M059J (cell line): ENCODE data around the gene DMRT1. TPM values are rescaled to one million over a fixed set of nuclear protein-coding genes. Genes with fewer than 3 reads are reported as not detected.

ENCODE experiments used
- DNase-seq: peaks from one replicate; pipeline ENCODE4 v3.0.0-alpha.2; 2012; ENCODE audit warnings: low read depth
- total RNA-seq: library from RNA; depleted of rRNA; stranded (reverse); fragments of >200 nt; shearing (Covaris generic); gene quantifications from 2 replicates; pipeline ENCODE4 v1.2.3, GENCODE V29; 2014

Gene DMRT1
- total RNA-seq, 1 experiment from 2014 or later: not detected

DNA sequence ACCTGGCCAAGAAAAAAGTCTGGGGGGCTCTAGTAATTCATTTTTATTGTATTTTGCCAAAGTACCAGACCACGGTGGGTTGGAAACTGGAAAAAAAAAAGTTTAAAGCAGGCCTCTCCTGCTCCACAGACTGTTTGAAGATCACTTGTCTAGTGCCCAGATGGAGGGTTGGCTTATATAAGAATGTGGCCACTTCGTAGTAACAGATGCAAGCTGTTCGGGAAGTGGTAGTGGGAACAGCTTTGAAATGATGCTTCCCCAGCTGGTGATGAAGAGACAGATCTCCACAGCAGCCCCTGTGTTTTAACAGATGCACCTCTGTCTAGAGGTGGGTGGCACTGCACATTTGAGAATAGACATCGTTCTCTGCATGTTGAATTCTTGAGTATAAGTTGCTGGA lies 80.7 kb downstream of the DMRT1 start:
- DNase-seq: no peak

GRCh38 chr9:922731-923130 lies 81.2 kb downstream of the DMRT1 start:
- DNase-seq: no peak

GRCh38 chr9:926976-927375 lies 85.5 kb downstream of the DMRT1 start:
- no peak for DNase-seq

DNA sequence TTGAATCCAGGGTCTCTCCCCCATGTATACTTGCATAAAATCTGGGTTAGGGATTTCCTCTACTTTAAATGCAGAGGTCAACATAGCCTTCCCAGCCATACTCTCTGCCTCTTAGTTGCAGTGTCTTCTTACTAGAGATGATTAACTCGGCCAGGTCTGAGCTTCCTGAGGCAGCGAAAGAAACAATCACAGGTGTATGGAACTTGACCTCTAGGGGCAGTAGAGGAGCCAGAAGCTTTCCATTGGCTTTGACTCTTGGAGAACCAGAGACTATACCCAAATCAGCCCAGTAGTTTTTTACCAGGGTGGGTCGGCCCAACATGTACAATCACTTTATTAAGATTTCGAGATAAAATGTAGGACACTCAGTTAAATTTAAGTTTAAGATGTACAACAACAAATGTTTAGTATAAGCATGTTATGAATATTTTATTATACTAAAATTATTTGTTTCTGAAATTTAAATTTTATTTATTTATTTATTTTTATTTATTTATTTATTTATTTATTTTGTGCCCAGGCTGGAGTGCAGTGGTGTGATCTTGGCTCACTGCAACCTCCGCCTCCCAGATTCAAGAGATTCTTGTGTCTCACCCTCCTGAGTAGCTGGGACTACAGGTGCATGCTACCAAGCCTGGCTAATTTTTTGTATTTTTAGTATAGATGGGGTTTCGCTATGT lies 87.0 kb downstream of the DMRT1 start:
- peak; percentile 23 for DNase-seq

- no peak for DNase-seq
These were observed 88.2 kb downstream of the DMRT1 start for GRCh38 chr9:929719-930118.

- DNase-seq: no peak
These were observed 91.9 kb downstream of the DMRT1 start for GRCh38 chr9:933356-933755.

GRCh38 chr9:935348-935965 lies 94.0 kb downstream of the DMRT1 start:
- DNase-seq: peak; percentile 90

DNA sequence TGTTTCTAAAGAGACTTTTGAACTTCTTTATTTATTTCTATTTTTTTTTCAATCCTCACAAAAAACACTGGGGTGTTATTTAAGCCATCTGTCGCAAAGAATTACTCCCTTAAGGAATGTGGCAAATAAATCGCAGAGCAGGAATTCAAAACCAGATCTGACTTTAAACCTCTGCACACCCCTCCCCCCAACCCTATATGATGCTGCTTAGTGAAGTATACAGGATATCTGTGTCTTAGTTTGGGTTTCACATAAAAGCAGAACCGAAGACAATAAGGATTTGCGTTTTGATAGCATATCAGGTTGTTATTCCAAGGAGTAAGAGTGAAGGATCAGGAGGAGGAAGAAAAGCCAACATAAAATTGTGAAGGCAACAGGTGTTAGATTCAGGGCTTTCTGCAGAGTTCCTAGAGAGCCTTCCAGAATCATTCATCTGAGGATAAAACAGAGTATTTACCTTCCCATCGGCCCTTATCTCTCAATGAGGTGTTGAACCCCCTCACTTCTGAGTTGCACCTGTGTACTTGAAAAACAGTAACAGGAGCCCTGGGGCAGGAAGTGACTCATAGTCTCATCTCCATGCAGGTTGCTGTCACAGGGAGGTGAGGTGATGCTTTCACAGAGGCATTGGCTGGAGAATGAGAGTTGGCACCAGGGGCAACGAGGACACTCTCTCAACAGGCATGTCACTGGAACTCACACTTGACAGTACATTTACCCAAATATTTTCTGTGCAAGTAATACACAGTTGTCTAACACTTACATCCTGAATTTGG lies 101.5 kb downstream of the DMRT1 start:
- DNase-seq: no peak

DNA sequence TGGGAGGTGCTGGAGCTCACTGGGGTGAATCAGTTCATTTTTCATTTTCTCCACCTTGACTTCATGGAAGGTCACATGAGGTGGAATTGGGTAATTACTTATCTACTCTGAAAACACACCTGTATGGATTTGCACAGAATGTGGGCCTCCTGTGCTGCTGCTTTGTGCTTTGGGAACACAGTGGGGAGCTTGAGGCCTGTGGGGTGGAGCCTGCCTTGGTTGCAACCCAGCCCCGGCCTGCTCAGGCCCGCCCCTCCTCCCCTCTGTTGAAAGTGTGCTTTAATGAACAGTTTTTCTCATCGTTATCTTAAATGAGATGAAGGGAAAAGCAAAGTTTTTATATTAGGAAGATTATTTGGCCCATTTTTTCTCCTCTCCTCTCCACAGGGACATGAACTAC lies 106.5 kb downstream of the DMRT1 start:
- no peak for DNase-seq

DNA sequence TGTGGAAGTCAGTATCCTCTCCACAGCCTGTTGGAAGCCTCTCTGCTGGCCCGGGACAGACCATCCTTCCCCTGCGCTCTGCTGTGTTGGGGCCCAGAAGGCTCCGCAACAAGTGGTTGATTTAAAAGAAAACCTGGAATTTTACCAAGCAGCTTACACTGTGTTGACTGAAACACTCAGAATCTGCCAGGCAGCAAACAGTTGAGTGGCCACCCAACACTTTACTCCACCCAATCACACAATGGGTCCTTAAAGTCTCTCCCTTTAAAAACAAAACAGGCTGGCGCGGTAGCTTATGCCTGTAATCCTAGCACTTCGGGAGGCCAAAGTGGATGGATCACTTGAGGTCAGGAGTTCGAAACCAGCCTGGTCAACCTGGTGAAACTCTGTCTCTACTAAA lies 107.0 kb downstream of the DMRT1 start:
- DNase-seq: no peak

- no peak for DNase-seq
These were observed 108.6 kb downstream of the DMRT1 start for GRCh38 chr9:950139-950538.

DNA sequence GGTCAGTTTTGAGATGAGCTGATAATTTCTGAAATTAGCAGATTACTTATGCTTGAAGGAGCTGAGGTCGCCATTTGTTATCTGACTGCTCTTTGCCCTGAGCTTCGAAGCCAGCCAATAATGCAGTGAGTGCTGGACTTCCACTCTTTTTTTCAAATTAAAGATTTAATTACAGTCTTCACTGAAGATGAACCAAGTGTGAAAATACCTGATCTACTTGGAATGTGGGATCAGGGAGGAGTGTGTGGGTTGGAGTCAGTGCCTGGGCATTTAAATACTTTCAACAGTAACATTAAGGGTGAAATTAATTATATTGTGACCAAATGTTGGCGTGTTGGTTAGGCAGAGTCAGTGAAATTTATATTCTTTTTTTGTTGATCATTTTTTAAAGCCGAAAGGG lies 111.0 kb downstream of the DMRT1 start:
- DNase-seq: no peak

- DNase-seq: no peak
These were observed 117.6 kb downstream of the DMRT1 start for GRCh38 chr9:959105-959504.

GRCh38 chr9:959914-960313 lies 118.4 kb downstream of the DMRT1 start:
- no peak for DNase-seq

GRCh38 chr9:962023-962422 lies 120.5 kb downstream of the DMRT1 start:
- peak; percentile 73 for DNase-seq

DNA sequence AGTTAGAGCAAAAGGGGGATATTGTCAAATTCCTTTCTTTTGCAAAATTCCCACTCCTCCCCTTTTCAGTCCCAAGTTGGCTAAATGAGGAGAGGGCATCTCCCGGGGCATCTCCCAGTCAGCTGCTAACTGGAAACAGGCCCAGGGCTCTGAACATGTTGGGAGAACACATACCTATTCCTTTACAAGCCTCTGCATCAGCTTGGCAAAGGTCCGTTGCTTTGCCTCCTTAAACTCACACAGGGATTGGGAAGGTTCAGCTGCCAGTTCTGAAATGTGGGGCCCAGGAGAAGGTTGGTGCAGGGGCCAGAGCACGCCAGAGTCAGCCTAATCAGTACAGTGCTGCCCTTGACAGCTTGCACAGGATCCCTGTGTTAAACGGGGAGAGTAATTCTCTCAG lies 124.0 kb downstream of the DMRT1 start:
- no peak for DNase-seq

DNA sequence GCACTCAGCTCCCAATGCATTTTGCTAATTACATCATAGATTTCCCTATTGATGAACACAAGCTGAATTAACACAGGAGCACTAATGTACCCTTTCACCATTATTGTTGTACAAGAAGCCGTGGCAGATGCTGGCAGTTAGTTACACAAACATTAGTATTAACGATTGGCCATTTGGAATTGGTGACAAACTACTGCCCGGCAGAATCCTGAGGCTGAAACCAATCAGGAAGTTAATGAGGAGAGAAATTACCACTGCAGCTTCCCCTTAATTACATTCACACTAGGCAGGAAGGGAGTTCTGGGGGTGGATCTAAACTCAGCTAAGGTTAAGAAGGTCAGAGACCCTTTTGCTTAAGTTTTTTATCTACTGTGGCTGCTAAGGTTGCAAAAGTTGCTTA lies 125.4 kb downstream of the DMRT1 start:
- DNase-seq: no peak

GRCh38 chr9:967436-967835 lies 125.9 kb downstream of the DMRT1 start:
- DNase-seq: peak; percentile 29

DNA sequence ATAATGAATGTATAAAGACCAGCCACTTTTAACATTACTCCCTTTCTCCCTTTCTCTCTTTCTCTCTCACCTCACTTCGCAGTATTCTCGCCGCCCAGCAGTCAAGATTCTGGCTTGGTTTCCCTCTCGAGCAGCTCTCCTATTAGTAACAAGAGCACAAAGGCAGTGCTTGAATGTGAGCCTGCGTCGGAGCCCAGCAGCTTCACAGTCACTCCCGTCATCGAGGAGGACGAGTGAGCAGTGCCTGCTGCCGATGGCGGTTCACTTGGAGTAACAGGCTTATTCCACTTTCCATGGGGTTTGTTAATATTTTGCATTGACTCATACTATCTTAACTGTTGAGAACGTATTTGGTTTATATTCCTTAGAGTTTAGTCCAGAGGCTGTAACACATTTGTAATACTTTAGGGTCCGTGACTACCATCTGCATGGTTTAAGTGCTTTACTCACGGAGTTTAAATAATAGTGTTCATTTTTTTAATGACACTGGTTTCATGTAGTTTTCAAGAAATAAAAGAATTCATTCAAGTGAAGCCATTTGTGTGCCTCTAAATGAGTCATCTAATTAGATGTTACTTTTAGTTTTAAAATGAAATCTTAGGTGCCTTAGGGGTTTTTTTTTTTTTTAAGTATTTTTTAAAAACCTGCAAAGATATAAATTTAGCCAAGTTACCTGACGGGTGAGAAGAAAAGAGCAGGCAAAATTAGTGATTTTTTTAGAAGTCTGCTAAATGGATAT lies 126.6 kb downstream of the DMRT1 start:
- peak; percentile 76 for DNase-seq

DNA sequence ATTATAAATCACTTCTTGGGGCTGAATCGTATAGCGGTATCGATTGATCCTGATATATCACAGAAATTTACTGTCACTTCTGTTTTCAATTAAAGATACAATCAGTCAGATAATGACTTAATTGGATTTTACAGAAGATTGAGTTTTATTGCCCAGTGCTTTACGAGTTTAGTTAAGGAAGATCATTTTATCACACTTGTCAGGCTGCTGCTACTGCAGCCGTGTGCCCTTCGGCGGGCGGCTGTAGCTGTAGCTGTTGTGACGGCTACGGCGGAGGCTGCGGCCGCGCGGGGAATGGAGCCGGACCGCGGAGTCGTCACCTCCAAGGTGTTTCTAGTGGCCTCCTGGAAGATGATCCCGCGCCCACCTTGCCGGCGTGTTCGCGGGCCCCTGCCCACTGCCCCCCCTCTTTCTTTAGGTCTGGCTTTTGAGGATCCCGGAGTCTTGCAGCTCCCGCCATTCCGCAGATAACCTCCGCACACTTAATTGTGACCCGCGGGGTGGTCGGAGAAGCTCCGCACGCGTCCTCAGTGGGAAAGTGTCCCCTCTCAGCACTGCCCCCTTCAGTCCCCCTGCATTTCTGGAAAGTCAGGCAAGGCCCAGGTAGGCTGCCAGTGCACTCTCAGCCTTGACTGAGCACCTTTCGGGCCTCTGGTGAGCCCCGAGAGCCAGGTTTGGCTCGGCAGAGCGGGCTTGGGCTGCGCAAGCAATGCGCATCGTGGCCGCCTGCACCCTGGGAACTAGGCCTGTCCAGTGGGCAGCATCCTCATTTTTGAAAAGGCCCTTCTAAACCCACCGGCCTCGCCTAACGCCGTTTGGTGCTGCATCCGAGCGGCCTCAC lies 128.0 kb downstream of the DMRT1 start:
- DNase-seq: no peak
